ENCODE measurements around the gene GRIA4. TPM values are rescaled to one million over a fixed set of nuclear protein-coding genes. Genes with fewer than 3 reads are reported as not detected.

The GRIA4 gene
- polyA plus RNA-seq, 1 of the 3 experiments (the other 2 are of a cell fraction), result 0.02 TPM

DNA sequence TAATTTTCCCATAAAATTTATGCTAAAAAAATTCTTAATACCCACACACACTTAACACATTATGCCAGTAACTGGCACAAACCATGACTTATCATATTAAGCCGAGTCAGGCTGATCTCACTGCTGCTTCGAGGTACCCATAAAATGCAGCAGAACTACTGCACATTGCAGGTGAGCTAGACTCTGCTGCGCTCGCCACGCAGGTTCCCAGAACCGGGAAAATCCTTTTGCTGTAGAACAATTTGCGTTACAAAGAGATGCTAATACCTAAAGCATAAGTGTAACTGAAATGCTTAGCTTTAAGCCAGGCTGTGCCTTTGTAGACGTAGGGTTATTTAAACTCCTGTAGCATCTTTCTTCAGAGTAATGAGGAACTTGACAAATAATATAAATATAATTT, 211.9 kb downstream of the GRIA4 start:
- Histone ChIP-seq H2AFZ (ENCODE audit: low read depth) (no peak overlapping the region), H3F3A (replicated peaks; ENCODE audit: insufficient read depth) (no peaks in the 10 kb centered on the region), H3K4me2 (no peak overlapping the region), H3K4me3 (ENCODE audit: low read depth in 2 of 2, low read length in 1 of 2) (no peak overlapping the region), H3K27me3 (ENCODE audit: insufficient read depth) (no peaks in the 10 kb centered on the region), H3K36me3 (replicated peaks in 1 of 2; ENCODE audit: control insufficient read depth in 1 of 2, insufficient read depth in 2 of 2, low read length in 1 of 2) (no peaks in the 10 kb centered on the region), H3K9me3 (no peaks in the 10 kb centered on the region), H4K20me1 (ENCODE audit: insufficient read depth) (no peaks in the 10 kb centered on the region), H3K79me2 (ENCODE audit: insufficient read depth) (no peaks in the 10 kb centered on the region), H3K9ac (no peak overlapping the region), H3K9me2 (no peaks in the 10 kb centered on the region), H3K27ac (ENCODE audit: low read depth in 2 of 2, low read length in 1 of 2) (no peak overlapping the region), H3K4me1 (ENCODE audit: control insufficient read depth in 1 of 2, insufficient read depth in 2 of 2, low read depth in 1 of 2, low read length in 1 of 2) (peaks cover 0 to 4% of the 10 kb centered on the region in 2 experiments; a peak in 2 of 4 replicates)
- 59% methylated on average over 8 of the region's 8 CpGs for WGBS (ENCODE audit: low lambda C conversion rate)
- ChIA-PET CTCF (interaction anchor here (0.5 kb wide), 1 partner anchor 404 kb away, joined by 3 read pairs; no protein-coding TSS in a partner anchor), POLR2A (no interaction called here)
- TF ChIP-seq RFX5 (IDR thresholded peaks at IDR 0.05; ENCODE audit: low read length) (no peak), CTCF (IDR thresholded peaks at IDR 0.05) (no peak), FOSL2 (IDR thresholded peaks at IDR 0.05; ENCODE audit: borderline replicate concordance, low read depth) (no peak), FOXJ3 (CRISPR knock-in tag; IDR thresholded peaks at IDR 0.05) (no peak), ZBTB33 (IDR thresholded peaks at IDR 0.05; ENCODE audit: borderline replicate concordance, low read depth) (no peak), FOXM1 (IDR thresholded peaks at IDR 0.05; ENCODE audit: low read depth) (no peak), RAD21 (IDR thresholded peaks at IDR 0.05; ENCODE audit: low read length) (no peak), SMC3 (IDR thresholded peaks at IDR 0.05; ENCODE audit: low read depth, low read length) (no peak), GATA2 (CRISPR knock-in tag; IDR thresholded peaks at IDR 0.05) (no peak), MEF2A (IDR thresholded peaks at IDR 0.05; ENCODE audit: borderline replicate concordance, low read depth) (no peak), TCF12 (IDR thresholded peaks at IDR 0.05) (no peak), YY1 (IDR thresholded peaks at IDR 0.05; ENCODE audit: low read depth) (no peak)
- TF ChIP-seq, protein P1, sequence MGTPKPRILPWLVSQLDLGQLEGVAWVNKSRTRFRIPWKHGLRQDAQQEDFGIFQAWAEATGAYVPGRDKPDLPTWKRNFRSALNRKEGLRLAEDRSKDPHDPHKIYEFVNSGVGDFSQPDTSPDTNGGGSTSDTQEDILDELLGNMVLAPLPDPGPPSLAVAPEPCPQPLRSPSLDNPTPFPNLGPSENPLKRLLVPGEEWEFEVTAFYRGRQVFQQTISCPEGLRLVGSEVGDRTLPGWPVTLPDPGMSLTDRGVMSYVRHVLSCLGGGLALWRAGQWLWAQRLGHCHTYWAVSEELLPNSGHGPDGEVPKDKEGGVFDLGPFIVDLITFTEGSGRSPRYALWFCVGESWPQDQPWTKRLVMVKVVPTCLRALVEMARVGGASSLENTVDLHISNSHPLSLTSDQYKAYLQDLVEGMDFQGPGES (IDR thresholded peaks at IDR 0.05; ENCODE audit: low read depth, low read length), result no peak
- no peak for DNase-seq

- no peaks in the 10 kb centered on the region for H3K9me3 ChIP-seq
- TF ChIP-seq NRF1 (IDR thresholded peaks at IDR 0.05; ENCODE audit: low read depth, low read length), result no peak
- TF ChIP-seq RXRA (IDR thresholded peaks at IDR 0.05; ENCODE audit: borderline replicate concordance, low read depth), result no peak
- TF ChIP-seq GATA2 (CRISPR knock-in tag; IDR thresholded peaks at IDR 0.05), result peak; percentile 64
- TF ChIP-seq RCOR1 (IDR thresholded peaks at IDR 0.05; ENCODE audit: low read length), result peak; percentile 40; the same call in 1 of the 2 replicates
- peak in 1 of 2 experiments; percentile 59; a peak in 1 of 4 replicates for TF ChIP-seq EP300 (IDR thresholded peaks at IDR 0.05; ENCODE audit: borderline replicate concordance in 1 of 2, low read depth in 1 of 2, low read length in 1 of 2)
- H3K9ac ChIP-seq, result no peak overlapping the region
- H3K27me3 ChIP-seq (ENCODE audit: insufficient read depth), result no peaks in the 10 kb centered on the region
- H3K79me2 ChIP-seq (ENCODE audit: insufficient read depth), result no peaks in the 10 kb centered on the region
- no peaks in the 10 kb centered on the region for H3K9me2 ChIP-seq
- ChIA-PET POLR2A (no interaction called here), CTCF (interaction anchor here (1.4 kb wide), 1 partner anchor 37 kb away, joined by 3 read pairs; no protein-coding TSS in a partner anchor)
- no peak overlapping the region for H3K4me2 ChIP-seq
- no peaks in the 10 kb centered on the region for H3F3A ChIP-seq (replicated peaks; ENCODE audit: insufficient read depth)
- H3K4me3 ChIP-seq (ENCODE audit: low read depth in 2 of 2, low read length in 1 of 2), result no peak overlapping the region
- no peaks in the 10 kb centered on the region for H3K36me3 ChIP-seq (replicated peaks in 1 of 2; ENCODE audit: control insufficient read depth in 1 of 2, insufficient read depth in 2 of 2, low read length in 1 of 2)
- peaks cover 0 to 4% of the 10 kb centered on the region in 2 experiments; a peak in 2 of 4 replicates for H3K4me1 ChIP-seq (ENCODE audit: control insufficient read depth in 1 of 2, insufficient read depth in 2 of 2, low read depth in 1 of 2, low read length in 1 of 2)
- no peaks in the 10 kb centered on the region for H4K20me1 ChIP-seq (ENCODE audit: insufficient read depth)
- H2AFZ ChIP-seq (ENCODE audit: low read depth), result no peak overlapping the region
- peak; percentile 1 for DNase-seq
- H3K27ac ChIP-seq (ENCODE audit: low read depth in 2 of 2, low read length in 1 of 2), result no peak overlapping the region
- WGBS (ENCODE audit: low lambda C conversion rate), result 1% methylated on average over 2 of the region's 2 CpGs
Observed at GRCh38 chr11:105823495-105824033, 213.7 kb downstream of the GRIA4 start.

All from SK-N-SH (cell line).